Measurements from ENCODE around the gene ABHD12.
"Not testable (repeated sequence)": the region's sequence is repeated elsewhere in the genome, so short reads cannot be mapped to it uniquely, and the experiment has no call there.

Gene ABHD12

DNA sequence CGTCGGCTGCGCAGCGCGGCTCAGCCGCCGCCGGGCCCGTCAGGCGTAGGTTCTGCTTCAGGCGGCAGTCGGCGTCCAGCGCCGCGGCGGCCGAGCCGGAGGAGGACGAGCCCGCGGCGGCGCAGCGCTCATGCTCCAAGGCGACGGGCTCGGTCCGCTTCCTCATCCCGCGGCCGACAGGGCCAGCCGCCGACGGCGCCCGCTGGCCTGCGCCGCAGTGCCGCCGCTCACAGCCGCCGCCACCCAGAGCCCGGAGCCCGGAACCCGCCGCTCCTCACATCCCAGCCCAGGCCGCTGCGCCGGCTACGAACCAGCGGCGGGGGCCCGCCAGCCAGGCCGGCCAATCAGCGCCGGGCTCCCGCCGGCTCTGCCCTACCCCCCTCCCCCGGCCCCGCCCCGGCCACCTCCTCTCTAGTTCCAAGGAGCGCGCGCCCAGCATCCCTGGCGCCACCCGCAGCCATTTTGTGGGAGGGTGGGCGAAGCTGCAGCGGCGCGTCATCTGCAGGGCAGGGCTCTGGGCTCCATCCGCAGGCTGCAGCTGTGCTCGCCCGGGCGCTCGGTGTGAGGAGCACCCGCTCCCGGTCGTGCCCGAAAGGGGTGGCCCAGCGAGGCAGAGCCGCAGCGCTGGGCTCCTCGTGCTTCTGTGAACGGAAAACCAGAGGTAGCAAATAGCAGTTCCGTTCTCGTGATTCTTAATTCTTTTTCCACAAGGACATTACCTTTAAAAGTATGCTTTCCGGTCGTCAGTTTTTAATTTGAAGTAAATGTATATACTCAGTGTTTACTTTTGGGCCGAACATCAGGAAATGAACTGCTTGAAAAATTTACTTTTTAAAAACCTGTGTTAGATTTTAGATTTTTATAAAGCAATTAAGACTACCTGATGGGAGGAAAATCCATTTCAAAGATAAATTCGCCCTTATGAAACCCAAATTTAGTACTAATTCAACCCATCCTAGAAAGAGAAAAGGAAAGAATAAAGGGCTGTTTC lies at the start of gene ABHD12:
TSS of gene ABHD12 (minus strand) at position 298 of the 991 bp plus-strand sequence. CDS start at position 166, 132 bp downstream.
- DNase-seq (ENCODE audit: low read depth in 2 of 2) = peak; percentile 87 to 89

DNA sequence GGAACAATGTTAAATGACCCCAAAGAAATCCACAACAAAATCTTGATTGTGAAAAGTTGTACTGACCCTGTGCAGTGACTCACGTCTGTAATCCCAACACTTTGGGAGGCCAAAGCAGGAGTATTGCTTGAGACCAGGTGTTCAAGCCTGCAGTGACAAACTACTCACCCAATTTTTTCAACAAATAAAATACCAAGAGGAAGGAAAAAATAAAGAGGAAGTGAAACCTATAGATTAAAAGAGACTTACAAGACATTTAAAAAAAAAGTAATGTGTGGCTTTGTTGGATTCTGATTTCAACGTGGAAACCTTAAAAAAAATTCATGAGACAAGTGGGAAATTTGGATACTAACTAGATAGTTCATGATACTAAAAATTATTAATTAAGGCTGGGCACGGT lies 48.7 kb upstream of the ABHD12 start:
- DNase-seq (ENCODE audit: low read depth in 2 of 2) = no peak

DNA sequence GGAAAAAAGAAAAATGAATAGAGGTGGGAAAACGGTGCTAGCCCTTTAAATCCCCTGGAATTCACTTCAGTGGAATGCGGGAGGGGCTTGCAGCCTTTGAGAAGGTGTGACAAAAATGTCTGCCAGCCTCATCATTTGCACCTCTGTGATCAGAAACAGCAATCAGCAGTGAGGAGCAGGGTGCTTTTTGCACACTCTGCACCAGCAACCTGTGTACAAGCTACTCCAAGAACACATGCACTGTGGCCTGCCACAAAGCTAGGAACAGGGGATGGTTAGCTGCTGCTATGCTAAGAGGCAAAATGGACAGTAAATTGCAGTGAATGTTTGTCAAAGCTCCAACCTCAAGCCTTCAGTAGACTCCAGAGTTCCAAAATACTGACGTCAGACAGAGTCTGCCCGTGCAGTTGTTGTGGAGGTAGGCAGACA lies 46.5 kb upstream of the ABHD12 start:
- DNase-seq (ENCODE audit: low read depth in 2 of 2) = no peak

DNA sequence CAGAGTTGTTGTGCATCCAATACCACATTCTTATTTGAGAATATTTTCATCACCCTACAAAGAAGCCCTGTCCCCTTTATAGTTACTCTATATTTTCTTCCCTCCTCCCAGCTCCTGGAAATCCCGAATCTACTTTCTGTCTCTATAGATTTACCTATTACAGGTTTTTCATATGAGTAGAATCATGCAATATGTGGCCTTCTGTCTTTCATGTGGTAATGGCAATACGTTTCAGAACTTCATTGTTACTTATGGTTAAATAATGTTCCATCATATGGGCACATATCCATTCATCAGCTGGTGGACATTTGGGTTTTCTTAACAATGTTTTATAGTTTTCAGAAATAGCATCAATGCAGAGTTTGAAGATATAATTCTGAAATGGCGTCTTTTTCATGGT lies 33.9 kb upstream of the ABHD12 start:
- no peak for DNase-seq (ENCODE audit: low read depth in 2 of 2)

DNA sequence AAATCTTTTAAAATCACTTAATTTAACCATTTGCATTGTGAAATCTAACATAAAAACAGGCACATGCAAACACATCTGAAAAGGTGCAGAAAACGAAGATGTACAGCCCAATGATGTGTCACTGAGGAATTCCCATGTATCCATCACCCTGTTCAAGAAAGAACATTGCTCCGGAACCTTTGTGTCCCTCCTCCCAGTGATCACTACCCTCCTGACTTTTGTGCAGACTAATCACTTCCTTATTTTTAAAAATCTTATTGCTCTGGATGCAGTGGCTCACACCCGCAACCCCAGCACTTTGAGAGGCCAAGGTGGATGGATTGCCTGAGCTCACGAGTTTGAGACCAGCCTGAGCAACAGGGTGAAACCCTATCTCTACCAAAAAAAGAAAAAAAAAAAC lies 31.4 kb upstream of the ABHD12 start:
- DNase-seq (ENCODE audit: low read depth in 2 of 2) = no peak

DNA sequence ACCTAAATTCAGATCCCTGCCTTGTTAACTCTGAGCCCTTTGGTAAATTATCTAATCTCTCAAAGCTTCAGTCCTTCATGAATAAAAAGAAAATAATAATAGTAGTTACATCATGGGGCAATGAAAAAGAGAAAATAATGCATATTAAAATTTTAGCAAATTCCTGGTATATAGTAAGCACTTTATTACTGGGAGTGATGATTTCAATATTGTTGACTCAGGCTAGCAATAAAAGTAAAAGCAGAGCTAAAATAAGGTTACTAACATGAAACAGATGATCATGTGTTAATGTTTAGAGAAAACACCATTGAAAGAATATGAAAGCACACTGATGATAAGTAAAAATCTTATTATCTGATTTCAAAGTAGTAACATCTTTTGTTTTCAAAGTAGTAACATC lies 30.5 kb upstream of the ABHD12 start:
- no peak for DNase-seq (ENCODE audit: low read depth in 2 of 2)

DNA sequence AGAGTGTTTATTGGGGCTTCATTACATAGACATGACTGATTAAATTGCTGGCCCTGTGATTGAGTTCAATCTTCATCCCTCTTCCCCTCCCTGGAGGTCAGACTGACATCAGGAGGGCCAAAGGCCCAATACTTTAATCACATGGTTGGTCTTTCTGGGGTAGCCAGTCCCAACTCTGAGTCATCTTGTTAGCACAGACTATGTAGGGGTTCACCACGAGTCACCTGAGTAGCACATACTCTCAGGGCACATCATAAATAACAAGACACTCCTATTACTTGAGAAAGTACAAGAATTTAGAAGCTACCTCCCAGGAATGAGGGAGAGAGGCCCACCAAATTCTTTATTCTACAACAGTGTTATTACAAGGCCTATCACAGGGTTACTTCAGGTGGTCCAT lies 28.1 kb upstream of the ABHD12 start:
- DNase-seq (ENCODE audit: low read depth in 2 of 2) = no peak

DNA sequence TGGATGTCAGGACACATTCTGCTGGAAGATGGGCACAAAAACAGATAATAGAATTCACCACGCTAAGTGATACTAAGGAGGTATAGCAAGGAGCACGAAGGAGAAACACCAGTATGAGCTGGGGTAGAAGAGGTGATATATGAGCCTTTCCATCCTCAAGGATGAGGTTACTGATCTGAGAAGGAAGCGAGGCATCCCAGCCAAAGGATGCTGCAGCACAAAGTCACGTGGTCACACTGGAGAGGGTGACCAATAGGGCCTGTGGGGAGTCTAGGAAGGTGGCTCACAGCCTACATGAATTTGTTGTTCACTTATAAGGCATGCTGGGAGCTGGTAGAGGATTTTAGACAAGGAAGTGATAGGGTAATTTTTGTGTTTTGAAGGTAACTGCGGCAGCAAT lies 18.3 kb upstream of the ABHD12 start:
- DNase-seq (ENCODE audit: low read depth in 2 of 2) = no peak

DNA sequence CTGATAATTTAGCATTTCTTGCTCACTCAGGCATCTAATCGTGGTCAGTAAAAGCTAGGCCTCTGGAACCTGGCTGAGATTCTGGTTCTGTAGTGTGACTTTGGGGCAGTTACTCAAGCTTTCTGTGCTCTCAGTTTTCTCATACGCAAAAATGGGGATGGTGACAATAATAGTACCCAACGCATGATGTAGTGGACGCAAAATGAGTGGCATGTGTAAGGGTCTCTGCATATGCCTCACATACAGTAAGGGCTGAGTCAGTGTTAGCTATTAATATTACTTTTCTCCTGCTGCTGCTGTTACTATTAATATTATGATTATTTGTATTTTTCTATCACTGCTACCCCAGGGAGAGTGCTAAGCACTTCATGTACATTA lies 17.5 kb upstream of the ABHD12 start:
- DNase-seq (ENCODE audit: low read depth in 2 of 2) = no peak

DNA sequence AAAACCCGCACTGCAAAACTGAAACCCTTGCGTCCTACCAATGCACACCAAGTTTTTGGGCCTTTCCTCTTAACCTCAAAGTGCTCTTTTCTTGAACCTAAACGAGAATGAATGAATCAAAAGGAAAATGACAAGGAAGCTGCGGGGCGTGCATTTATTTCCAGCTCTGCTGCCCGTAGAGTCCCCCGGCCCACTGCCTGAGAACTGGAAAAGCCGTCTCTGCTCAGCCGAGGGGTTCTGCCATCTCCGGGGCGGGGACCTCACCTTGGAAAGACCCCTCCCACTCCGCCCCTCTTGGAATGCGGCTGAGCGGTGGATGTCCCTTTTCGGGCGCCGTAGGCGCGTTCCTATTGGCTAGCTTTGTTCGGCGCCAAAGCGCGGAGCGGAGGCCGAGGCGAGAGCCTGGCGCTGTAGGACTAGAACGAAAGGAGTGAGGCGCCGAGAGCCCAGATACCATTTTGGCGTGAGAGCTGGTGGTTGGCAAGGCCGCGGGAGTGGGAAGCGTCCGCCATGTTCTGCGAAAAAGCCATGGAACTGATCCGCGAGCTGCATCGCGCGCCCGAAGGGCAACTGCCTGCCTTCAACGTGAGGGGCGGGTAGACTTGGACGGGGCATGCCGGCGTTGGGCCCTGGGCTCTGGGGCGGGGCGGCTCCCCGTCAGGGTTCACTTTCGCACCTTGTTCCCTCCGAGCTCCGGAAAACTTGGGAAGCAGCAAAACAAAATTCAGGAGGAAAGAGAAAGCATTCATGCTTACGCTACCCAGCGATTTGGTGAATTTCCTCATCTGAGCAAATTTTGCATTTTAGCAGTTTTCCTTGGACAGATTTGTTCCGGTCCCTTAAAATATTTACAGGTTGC lies 16.9 kb upstream of the ABHD12 start, which contains the start of gene GINS1:
TSS of gene GINS1 (plus strand) at position 363 of the 859 bp plus-strand sequence. CDS start at position 511, 148 bp downstream.
- DNase-seq (ENCODE audit: low read depth in 2 of 2) = peak; percentile 45 to 56

DNA sequence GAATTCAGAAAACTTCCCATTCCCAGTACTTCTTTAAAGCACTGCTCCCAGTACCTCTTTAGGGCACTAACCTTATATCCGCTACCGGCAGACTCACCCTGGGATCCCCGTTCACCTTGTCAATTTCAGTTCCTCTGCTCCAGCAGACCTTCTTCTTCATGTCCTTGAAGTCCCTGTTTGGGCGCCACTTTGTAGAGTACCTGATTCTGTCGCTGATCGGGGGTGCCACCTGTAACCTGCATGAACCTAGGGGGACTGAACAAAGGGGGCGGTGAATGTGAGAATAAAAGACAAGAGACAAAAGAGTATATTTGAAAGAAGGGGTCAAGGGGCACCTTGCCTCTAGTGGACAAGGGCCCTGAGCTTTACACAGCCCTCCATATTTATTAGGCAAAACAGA lies 11.9 kb upstream of the ABHD12 start:
- DNase-seq (ENCODE audit: low read depth in 2 of 2) = no peak

DNA sequence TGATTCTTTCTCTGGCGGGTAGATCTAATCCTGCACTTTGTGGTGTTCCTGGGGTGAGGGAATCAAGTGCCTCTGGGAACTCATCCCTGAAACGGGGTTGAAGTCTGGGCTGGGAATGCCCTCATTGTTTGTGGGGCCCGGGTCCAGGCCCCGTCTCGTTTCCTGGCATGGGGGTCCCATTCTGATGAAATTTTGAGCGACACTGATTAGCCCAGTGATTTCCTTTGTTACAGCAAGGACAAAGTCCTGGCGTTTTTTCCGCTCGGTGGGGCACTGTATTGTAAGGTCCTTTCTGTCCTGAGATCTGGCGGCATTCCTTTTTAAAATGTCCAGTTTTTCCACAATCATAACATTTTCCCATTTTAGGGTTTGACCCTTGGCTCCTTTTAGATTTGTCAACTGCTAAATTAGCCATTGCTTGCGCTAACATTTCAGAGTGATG lies 9.7 kb upstream of the ABHD12 start:
- not testable (repeated sequence) for DNase-seq (ENCODE audit: low read depth in 2 of 2)

DNA sequence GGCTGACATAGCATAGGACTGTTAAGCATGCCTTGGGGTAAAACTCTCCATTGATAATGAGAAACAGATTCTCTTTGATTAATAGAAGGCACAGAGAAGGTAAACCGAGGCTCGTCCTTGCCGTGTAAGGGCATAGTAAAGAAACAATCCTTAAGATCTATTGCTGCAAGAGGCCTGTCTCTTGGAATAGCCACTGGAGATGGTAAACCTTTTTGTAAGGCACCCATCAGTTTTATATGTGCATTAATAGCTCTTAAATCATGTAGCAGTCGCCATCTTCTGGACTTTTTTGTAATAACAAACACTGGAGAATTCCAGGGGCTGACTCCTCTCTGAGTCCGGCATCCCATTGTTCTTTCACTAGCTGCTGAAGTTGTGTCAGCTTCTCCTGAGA lies 8.4 kb upstream of the ABHD12 start:
- DNase-seq (ENCODE audit: low read depth in 2 of 2) = no peak

DNA sequence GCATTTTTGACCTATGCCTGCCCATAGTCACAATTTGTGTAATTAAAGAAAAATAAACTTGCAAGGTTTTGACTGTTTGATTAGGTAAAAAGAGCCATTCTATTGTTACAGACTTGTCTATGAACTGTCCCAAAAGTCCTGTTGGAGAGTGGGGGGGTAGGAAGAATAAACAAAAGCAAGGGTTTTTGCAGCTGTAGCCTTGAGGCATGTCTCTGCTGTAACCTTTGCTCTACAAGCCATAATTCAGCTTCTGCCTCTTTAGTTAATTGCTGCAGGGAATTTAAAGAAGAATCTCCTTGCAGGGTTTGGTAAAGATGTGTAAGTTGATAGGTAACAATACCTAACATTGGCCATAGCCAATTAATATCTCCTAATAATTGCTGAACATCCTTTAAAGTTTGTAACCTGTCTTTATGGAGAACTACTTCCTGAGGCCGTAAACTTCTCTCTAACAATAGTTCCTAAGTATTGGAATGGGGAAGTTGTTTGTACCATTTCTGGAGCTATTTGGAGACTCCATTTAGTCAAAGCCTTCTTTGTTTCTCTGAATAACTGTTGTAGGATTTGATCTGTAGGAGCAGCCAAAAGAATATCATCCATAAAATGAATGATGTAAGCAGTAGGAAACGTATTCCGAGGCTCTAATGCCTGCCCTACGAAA lies 7.9 kb upstream of the ABHD12 start:
- no peak for DNase-seq (ENCODE audit: low read depth in 2 of 2)

DNA sequence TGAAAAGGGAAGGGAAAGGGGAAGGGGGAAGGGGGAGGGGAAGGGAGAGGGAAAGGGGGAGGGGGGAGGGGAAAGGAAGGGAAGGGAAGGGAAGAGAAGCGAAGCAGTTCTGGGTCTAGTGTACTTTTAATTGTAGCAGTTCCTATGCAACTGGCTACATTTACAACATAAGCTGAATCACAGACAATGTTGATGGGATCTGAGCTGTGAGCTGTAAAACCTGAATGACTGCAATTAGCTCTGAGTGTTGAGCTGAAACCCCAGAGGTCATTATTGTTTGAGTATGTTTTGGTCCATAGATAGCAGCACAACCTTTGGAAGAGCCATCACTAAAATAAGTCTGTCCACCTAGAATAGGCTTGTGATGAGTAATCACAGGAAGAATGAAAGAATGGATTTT lies 7.2 kb upstream of the ABHD12 start:
- DNase-seq (ENCODE audit: low read depth in 2 of 2) = no peak

DNA sequence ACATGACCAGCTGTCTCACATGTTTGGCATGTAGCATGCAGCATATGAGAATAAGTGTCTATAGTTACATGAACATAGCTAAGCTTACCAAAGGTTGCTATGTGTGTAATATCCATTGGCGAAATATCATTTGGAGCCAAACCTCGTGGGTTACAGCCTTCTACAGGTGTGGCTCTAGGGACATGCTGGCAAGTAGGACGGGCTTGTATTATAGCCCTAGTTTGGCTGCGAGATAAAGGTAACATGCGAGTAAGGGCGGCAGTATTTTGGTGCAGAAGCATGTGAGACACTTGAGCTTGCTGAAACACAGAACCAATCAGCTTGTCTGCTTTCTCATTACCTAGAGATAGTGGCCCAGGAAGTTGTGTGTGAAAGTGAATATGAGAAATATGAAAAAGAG lies 6.5 kb upstream of the ABHD12 start:
- DNase-seq (ENCODE audit: low read depth in 2 of 2) = no peak

DNA sequence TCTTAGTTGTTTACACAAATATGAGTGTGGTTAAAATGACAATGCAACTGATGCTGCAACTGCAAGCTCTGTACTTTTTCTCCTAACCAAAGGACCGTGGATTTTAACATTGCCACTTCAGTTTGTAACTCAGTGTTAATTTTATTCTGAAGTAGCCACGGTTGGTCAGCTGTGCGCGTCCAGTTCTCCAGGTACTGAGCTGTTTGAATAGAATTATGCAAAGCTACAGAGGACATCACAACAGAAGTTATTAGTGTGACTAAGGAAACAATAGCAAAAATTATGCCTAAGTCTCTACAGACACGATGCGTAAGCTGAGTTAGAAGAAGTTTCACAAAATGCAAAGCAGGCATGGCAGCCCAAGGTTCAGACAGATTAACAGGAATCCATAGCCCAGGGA lies 4.4 kb upstream of the ABHD12 start:
- DNase-seq (ENCODE audit: low read depth in 2 of 2) = no peak

DNA sequence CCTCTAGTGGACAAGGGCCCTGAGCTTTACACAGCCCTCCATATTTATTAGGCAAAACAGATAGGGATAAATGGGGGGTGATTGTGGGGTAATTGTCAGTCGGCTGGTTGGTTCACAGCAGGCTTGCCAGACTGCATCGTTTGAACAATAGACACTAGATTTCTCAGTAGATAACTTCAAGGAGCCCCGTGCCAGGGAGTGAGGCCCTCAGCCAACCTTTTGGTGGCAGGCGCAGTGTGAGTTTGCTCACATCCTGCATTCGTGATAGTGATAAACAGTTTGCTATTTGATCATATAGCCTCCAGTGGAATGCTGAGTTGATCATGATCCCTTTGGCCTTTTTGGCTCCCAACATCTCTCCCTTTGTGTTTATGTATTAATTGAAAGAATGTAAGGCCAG lies 3.6 kb upstream of the ABHD12 start:
- no peak for DNase-seq (ENCODE audit: low read depth in 2 of 2)

DNA sequence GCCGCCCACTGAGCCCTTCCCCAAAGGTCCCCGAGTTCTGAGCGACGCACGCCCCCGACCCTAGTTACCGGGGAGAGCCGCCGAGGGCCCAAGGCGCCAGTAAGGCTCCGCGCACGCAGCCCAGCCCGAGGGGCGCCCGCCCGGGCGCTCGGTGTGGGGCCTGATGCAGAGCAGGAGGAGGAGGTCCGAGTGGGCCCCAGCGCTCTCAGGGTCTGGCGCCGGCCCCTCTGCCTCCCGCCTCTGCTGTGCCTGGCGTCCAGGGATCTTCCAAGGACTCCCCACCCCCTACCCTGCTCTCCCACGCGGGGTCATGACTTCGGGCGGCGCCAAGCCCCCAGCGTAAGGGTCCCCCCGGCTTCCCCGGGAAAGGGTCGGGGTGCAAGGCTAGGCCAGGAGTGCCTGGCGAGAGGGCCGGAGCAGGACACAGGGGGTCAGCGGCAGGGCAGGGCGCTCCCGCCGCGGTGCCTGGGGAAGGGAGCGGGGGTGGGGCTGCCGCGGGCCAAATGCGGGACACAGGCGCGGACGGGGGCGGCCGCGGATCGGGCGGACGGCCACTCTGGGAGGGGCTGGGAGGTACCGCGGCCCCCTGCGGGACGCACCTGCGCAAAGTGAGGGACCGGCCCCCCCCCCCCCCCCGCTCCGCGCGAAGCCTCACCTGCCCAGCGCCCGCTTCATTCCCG lies 637 bp downstream of the ABHD12 start:
- peak in 1 of 2 donors; percentile 1 for DNase-seq (ENCODE audit: low read depth in 2 of 2)

DNA sequence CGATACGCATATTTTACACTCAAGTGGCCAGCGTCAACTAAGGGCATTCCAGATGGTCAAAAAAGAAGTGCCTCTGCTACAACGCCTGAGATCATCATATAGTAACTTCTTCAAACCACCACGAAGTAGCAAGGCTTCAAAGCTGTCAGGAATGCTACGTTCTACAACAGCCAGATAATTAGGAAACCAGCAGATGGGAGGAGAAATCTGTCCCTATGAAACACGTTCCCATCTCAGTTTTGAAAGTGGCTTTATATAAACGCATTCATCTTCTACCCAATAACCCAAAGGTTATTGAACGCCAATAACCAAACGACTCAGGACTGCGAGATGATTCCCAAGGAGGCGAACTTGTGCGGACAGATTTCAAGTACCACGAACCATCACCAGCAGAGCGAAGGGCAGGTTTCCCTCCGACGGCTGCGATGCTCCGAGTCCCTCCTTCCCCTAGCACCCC lies 1.2 kb downstream of the ABHD12 start:
- no peak for DNase-seq (ENCODE audit: low read depth in 2 of 2)

DNA sequence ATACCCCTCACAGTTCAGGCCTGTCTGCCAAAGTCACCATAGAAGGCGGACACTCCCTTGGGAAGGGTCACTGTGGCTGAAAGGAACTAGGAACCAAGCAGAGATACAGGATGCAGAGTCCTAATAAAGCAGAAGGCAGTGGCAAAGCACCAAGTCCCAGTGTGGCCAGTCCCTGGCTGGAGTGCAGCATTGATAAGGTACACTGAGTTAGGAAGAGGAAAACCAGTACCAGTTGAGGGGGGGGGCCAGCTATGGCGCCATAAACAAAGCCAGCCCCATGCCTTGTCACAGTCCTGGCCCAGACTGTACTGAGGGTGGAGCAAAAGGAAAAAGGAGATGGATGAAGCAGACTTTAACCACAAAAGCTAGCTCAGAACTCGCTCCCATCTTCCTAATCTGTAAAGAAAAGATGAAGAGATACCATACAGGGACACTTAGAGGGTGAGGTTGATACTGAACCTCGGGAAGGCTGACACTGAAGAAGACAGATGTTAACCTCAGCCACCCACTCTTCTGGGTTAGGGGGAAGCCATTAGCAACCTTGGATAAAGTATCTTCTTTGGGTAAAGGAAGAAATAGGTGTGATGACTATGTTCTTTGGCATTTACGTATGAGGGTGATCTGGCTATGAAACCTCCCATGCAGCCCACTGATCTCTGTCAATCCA lies 7.8 kb downstream of the ABHD12 start:
- no peak for DNase-seq (ENCODE audit: low read depth in 2 of 2)

Measured in stimulated activated CD8-positive, alpha-beta memory T cell treated with anti-CD3 and anti-CD28 coated beads, Interleukin-15, amount 100 ng/mL, for 4 hours (primary cell).